HCT116 (cell line): ENCODE data around the gene BEND6.

ENCODE experiments used
- EGR1 ChIP-seq: IDR thresholded peaks from 2 replicates; pipeline ENCODE4 v1.6.1; 2012; ENCODE audit warnings: low read depth
- ELF1 ChIP-seq: IDR thresholded peaks from 2 replicates; pipeline ENCODE4 v1.6.1; 2012; ENCODE audit warnings: low read depth, borderline replicate concordance
- EZH2 ChIP-seq: fragments of 200-600 bp; sonication (generic); IDR thresholded peaks from 2 replicates; pipeline ENCODE4 v1.6.1; 2017; ENCODE audit warnings: antibody characterized with exemption, mixed run types
- FOSL1 ChIP-seq: IDR thresholded peaks from 2 replicates; pipeline ENCODE4 v1.6.1; 2012; ENCODE audit warnings: low read depth
- POLR2A ChIP-seq: IDR thresholded peaks from 2 replicates; pipeline ENCODE4 v1.7.0; 2011; ENCODE audit warnings: borderline replicate concordance; ENCODE audit not compliant: insufficient read depth, insufficient read length; ENCODE audit errors: extremely low read depth
- POLR2AphosphoS5 ChIP-seq: IDR thresholded peaks from 2 replicates; pipeline ENCODE4 v1.6.1; 2011; ENCODE audit warnings: mild to moderate bottlenecking, low read depth, low read length, moderate library complexity
- SIN3A ChIP-seq: IDR thresholded peaks from 2 replicates; pipeline ENCODE4 v1.6.1; 2012; ENCODE audit warnings: low read depth
- SP1 ChIP-seq: IDR thresholded peaks from 2 replicates; pipeline ENCODE4 v1.6.1; 2012; ENCODE audit warnings: low read depth
- YY1 ChIP-seq: IDR thresholded peaks from 2 replicates; pipeline ENCODE4 v1.6.1; 2011; ENCODE audit warnings: low read length, low read depth, moderate library complexity, mild to moderate bottlenecking; ENCODE audit not compliant: insufficient replicate concordance; ENCODE audit errors: extremely low read depth
- ZNF274 ChIP-seq: fragments of 200-500 bp; sonication (Bioruptor generic); IDR thresholded peaks from 2 replicates; pipeline ENCODE4 v1.6.1; 2014; ENCODE audit warnings: mild to moderate bottlenecking, low read depth, low read length, inconsistent platforms
- TF ChIP-seq, protein P1 (sequence below), 3 experiments: fragments of 200-600 bp in 1 of 3; sonication (generic) in 1 of 3; IDR thresholded peaks in 2 of 3; conservative IDR thresholded peaks in 1 of 3; 2 replicates each; pipeline ENCODE4 v1.5.1; 2012 to 2017; ENCODE audit warnings: low read depth in 2 of 3, low read length in 2 of 3, antibody characterized with exemption in 1 of 3, borderline replicate concordance in 1 of 3, control low read depth in 1 of 3, mild to moderate bottlenecking in 1 of 3, mixed read lengths in 1 of 3, mixed run types in 1 of 3, moderate library complexity in 1 of 3; ENCODE audit not compliant: insufficient read depth in 1 of 3
- TF ChIP-seq, protein P2 (sequence below): IDR thresholded peaks from 2 replicates; pipeline ENCODE4 v1.6.1; 2012

DNA sequence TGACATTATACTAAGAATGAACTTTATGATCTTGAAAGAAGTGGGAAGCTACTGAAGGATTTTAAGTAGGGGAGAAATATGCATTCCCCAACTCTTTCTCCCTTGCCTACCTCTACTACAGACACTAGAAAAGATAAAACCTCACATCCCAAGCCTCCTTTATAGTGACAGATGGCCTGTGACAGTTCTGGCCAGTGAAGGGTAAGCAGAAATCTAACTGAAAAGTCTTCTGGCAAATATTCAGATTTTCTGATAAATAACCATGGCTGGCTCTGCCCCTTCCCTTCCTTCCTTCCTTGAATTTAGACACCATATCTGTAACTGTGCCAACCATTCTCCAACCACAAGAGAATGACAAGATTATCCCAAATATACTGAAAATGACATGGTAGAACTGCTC, 10.2 kb upstream of the BEND6 start:
- TF ChIP-seq, protein P1, sequence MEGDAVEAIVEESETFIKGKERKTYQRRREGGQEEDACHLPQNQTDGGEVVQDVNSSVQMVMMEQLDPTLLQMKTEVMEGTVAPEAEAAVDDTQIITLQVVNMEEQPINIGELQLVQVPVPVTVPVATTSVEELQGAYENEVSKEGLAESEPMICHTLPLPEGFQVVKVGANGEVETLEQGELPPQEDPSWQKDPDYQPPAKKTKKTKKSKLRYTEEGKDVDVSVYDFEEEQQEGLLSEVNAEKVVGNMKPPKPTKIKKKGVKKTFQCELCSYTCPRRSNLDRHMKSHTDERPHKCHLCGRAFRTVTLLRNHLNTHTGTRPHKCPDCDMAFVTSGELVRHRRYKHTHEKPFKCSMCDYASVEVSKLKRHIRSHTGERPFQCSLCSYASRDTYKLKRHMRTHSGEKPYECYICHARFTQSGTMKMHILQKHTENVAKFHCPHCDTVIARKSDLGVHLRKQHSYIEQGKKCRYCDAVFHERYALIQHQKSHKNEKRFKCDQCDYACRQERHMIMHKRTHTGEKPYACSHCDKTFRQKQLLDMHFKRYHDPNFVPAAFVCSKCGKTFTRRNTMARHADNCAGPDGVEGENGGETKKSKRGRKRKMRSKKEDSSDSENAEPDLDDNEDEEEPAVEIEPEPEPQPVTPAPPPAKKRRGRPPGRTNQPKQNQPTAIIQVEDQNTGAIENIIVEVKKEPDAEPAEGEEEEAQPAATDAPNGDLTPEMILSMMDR (IDR thresholded peaks at IDR 0.05 in 2 of 3, conservative IDR thresholded peaks at IDR 0.05 in 1 of 3; ENCODE audit: borderline replicate concordance in 1 of 3, insufficient read depth in 1 of 3, low read depth in 2 of 3, low read length in 2 of 3): no peak
- TF ChIP-seq POLR2A: no peak
- no peak for TF ChIP-seq EGR1
- TF ChIP-seq YY1: no peak
- TF ChIP-seq, protein P2, sequence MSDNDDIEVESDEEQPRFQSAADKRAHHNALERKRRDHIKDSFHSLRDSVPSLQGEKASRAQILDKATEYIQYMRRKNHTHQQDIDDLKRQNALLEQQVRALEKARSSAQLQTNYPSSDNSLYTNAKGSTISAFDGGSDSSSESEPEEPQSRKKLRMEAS: no peak
- no peak for TF ChIP-seq POLR2AphosphoS5
- TF ChIP-seq ZNF274: no peak
- no peak for TF ChIP-seq SIN3A
- TF ChIP-seq SP1: no peak
- TF ChIP-seq EZH2: no peak
- TF ChIP-seq FOSL1: no peak
- TF ChIP-seq ELF1: no peak
